Upper lobe of left lung (tissue), 6 donors: ENCODE data around the gene UBQLN1. TPM values are rescaled to one million over a fixed set of nuclear protein-coding genes. Genes with fewer than 3 reads are reported as not detected.

Experiments
- total RNA-seq, 6 donors: library from RNA; depleted of rRNA in 4 of 6; stranded (reverse); fragments of >200 nt in 4 of 6; gene quantifications; one replicate each; pipeline versions ENCODE4 v1.1.0 to v1.2.1, GENCODE V29; 2016 to 2021
- donor health status: DM: no; HTN: no; CAD: no; lungs with moderate emphysema.
- donor health status: DM: no; HTN: yes; CAD: no; lungs with severe emphysema.

The UBQLN1 gene
- total RNA-seq, 6 donors from 2014 or later, result 75.6 to 113 (median 84.7) TPM

Other genes starting within 250 kb of the UBQLN1 start
- 10 to 100 TPM in 3 of 6 donors, 1 to 10 TPM in 3; 5.6 to 33.4 (median 10.4) TPM for gene FRMD3, start 169.6 kb downstream of the UBQLN1 start, total RNA-seq
- 10 to 100 TPM in 1 of 6 donors, 1 to 10 TPM in 5; 2.3 to 13.7 (median 5.1) TPM for gene IDNK, start 84.8 kb downstream of the UBQLN1 start, total RNA-seq
- 10 to 100 TPM in 2 of 6 donors, 1 to 10 TPM in 4; 4.4 to 28.3 (median 6.5) TPM for gene GKAP1, start 109.8 kb upstream of the UBQLN1 start, total RNA-seq
- gene KIF27, start 213.5 kb upstream of the UBQLN1 start, total RNA-seq, result 10 to 100 TPM in 2 of 6 donors, 1 to 10 TPM in 4; 5.3 to 32.5 (median 6.7) TPM